HG03095 (cell line): ENCODE data around the gene WDR37.

Experiments used
- ATAC-seq: cut with Tn5 transposase; IDR thresholded peaks from one replicate; pipeline ENCODE4 v1.9.1; 2021; ENCODE audit warnings: moderate library complexity; ENCODE audit not compliant: unreplicated experiment

WDR37 gene

DNA sequence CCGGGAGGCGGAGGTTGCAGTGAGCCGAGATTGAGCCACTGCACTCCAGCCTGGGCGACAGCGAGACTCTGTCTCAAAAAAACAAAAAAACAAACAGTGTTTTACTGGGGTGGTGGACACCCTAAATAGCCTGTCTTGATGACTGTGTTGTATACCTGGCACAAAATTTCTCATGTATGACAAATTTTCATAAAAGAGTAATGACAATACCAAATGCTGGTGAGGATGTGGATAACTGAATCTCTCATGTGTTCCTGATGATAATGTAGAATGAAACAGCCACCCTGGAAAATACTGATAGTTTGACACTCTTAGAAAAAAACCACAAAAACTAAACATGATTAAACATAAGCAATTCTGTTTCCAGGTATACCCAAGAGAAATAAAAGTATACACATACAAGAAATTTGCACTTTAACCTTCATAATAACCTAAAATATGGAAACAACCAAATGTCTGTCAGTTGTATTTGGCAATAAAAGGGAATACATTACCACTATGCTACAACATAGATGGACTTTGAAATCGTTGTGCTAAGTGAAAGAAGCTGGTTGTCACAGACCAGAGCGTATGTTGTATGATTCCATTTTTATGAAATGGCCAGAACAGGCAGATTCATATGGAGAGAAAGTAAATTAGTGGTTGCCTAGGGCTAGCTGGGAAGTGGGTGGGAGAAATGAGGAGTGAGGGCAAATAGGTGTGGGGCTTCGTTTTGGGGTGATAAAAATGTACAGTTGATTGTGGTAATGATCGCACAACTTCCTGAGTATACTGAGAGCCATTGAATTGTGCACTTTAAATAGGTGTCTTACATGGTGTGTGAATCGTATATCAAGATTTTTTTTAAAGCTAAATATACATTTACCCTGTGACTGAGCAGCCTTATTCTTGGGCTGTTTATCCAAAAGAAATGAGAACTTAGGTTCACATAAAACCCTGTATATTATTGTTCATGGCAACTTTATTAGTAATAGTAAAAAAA lies 12.5 kb downstream of the WDR37 start:
- ATAC-seq: no peak

DNA sequence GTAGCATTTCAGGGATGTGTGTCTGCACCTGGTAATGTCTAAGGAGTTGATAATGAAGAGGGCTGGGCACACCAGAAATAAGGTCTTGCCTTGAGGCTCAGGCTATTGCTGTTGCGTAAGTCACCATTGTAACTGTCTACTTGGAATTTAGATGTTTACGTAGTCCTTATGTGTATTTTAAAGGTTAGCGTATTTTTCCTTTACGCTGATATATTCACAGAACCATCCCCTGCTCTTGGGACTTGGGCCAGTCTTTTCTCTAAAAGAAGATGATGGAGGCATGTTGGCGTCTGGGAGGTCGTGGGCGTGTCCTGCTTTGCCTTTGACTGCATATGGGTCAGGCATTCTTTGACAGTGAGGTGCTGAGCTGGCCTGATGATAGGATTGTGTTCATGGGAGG lies 14.7 kb downstream of the WDR37 start:
- no peak for ATAC-seq

DNA sequence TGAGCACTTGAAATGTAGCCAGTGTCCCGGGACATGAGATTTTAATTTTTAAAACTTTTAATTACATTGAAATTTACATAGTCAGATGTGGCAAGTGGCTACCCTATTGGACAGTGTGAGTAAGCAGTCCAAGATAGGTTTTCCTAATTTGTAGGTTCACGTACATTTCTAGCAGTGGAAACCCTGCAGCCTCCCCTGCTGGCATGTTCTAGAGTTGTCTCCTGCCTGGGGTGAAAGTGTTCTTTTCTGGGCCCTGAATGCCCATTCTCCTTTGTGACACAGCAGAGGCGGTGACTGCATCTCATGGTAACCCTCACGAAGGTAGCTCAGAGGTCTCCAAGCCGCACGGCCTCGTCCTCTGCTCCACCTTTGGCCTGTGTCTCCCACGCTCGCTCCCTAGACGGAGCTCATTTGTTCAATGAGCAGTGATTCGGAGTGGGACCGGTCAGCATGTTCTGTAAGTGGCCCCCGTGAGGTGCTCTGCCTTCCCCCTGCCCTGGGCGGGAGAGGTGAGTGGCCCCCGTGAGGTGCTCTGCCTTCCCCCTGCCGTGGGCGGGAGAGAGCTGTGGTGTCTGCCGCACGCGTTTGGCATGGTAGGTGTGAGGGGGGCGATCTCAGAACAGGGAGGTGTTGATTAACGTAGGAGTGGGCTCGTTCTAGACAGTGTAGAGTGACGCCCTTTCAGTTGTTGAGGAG lies 18.0 kb downstream of the WDR37 start:
- no peak for ATAC-seq

DNA sequence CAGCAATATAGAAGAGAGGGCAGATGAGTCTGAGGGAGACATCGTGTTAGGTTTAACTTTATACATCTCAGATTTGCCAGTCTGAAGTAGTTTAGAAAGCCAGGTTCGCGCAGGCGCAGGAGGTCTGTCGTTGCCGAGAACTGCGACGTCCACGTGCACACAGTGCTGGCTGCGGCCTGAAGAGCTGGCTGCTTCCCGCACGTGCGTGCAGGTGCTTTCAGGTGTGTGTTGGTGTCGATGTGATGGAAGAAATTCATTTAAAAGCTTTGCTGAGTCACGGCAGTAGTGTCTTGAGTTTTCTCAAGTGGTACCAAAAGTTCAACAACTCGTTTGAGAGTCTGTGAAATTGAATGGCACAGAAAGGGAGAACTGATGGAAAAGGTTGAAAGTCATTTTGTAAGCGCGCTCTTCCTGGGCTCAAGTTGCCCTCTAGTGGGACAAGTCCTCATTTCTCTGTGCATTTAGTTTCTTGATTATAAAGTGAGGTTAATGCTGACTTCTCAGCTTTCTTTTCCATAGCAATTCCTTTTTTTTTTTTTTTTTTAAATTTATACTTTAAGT lies 18.6 kb downstream of the WDR37 start:
- no peak for ATAC-seq

DNA sequence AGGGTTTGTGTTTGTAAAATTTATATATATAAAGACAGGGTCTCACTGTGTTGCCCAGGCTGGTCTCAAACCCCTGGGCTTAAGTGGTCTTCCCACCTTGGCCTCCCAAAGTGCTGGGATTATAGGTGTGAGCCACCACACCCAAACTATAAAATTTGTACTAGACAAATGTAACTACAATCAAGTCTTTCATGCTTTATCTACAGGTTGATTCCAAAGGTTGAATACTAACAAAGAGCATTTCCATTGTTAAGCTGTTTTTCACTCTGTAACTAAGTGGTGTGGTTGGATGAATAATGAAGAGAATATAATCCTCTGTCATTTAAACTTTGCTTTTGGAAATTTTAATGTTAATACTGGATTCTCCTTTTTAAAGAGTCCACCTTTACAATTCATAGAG lies 22.5 kb downstream of the WDR37 start:
- no peak for ATAC-seq

DNA sequence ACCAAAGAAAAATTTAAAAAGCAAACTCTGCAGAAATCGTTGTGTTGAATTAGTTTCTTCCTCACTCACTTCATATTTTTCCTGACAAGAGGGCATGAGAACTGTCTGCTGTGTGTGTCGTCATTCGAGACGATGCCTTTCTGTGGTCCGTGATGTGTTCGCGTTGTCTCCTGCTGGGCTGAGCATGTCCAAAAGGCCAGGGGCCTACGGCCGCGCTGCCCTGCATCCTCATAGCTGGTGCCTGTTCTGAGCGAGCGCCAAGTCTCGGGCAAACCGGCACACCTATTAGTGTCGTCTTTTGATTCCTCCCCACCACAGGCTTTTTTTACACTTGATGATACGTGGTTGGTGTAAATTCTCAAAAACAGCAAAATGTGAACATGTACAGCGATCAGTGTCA lies 27.4 kb downstream of the WDR37 start:
- ATAC-seq: no peak

DNA sequence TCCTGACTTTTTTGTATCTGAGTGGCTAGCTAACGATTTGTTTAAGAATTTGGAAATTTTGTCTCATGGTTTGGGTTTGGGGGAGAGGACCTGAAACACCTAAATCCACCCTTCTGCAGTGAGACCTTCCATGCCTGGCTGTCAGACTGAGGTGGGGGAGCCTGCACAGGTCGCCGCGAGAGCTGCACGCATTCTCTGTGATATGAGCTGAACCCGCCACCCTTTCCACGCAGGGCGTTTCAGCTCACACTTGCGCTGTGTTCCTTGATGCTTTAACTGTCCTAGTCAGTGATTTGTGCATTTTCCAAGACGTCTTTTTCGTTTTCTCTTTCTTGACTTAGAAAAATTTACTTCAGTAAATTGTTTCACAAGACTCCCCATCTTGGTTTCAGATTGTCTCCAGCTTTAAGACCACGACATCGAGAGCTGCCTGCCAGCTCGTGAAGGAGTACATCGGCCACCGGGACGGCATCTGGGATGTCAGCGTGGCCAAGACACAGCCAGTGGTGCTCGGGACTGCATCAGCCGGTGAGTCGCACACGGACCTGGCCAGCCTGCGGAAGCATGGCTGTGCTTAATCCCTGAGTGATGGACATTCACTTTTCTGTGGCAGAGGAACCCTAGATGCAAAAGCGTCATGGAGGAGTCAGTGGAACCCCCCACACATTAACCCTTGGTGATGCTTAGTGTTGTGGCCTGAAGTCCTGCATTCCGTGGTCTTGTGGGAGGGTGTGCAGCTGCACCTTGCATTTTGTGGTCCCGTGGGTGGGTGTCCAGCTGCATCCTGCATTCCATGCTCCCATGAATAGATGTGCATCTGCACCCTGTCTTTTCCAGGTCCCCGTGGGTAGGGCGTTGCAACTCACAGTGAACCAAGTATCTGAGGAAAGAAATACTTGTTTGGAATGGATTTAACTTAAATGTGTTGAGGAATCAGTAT lies 28.1 kb downstream of the WDR37 start:
- no peak for ATAC-seq

DNA sequence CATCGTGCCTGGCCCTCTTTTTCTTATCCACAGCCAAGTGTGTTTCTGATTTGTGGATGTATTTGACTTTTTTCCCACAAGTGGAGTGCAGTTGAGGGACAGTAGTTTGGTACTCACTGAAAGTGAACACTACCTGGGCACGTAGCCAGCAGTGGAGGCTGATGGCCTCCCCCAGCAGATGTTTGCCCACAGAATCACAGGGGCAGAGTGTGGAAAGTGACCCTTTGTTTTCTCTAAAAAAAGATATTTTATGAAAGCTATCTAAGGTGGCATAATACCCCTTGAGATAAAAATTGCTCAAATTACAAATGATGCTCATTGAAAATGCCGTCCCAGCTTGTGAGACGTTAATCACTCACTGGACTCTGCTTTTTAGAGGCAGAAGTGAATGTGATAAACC lies 29.1 kb downstream of the WDR37 start:
- ATAC-seq: no peak

DNA sequence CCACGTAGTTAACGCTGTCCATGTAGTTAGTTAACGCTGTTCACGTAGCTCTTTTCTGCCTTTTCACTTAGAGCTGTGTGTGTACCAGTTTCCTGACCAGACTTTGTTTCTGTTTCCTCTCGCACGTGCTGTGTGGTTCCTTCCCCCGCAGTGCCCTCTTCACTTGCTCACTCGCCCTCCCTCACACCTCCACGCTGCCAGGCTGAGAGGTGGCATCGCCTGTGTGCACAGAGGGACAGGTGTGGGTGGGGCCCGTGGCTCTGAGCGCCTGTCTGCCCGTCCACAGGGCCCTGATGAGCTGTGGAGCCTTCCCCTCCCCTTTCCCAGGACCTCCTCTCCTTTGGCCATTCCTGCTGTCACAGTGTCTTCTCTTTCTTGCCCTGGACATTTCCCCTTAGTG lies 30.6 kb downstream of the WDR37 start:
- ATAC-seq: no peak

DNA sequence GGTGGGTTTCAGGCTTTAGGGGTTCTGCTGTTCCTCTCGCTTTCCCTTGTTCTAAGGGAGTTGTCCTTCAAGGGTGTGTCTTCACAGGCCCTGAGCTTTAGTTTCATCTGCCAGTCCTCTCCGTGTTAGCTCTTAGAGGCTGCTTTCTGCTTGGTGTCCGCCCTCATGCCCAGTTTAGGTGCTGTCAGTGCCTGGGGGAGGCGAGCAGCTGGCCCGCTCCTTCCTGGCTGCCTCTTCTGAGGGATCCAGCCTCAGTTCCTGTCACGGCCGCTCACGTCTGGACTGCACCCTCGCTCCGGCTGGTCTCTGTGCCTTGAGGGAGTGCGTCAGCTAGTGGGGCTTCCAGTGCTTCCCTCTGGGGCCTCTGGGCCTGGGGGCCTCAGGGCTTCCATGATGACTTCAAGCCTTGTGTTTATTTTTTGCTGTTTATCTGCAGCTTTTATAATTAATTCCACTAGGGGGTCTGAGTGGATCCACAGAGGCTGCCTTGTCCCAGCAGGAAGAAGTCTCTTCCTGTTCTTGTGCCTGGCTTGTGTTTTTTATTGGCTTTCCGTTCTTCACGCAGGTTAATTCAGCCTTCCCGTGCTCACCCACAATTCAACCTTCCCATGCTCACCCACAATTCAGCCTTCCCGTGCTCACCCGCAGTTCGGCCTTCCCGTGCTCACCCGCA lies 33.0 kb downstream of the WDR37 start:
- ATAC-seq: no peak

DNA sequence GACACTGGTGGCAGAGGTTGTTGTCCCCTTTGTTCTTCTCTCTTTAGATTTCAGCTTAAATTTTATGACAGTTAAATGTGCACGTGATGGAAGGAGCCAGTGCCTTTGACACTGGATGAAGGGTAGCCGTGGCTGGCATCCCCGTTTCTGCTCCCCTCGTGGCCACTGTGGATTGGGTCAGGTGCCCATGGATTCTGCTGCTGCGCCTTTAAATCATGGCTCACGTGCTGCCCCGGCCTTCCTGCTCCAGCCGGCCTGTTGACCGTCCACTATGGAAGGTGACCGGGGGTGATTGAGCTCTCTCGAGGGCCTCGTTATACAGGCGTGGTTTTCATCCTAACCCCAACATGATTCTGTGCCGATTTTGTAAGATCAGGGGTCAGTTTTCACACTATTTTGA lies 34.5 kb downstream of the WDR37 start:
- ATAC-seq: no peak

DNA sequence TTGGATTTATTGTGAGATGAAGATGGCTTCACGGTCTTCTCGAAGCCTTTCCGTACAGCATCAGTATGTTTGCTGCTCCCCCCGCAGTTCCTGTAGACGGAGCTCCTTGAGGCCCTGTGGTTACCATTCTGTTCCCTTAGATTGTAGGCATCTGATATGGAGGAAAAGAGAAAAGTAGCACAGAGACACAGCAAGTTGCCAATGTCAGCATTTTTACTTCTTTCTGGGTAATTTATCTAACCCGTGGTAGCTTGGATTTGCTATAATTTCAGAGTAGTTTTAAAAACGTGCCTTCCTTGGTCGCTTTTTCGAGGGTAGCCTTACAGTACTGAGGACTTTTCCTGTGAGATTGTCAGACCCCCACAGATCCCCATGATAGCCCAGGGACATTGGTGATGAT lies 37.5 kb downstream of the WDR37 start:
- no peak for ATAC-seq

DNA sequence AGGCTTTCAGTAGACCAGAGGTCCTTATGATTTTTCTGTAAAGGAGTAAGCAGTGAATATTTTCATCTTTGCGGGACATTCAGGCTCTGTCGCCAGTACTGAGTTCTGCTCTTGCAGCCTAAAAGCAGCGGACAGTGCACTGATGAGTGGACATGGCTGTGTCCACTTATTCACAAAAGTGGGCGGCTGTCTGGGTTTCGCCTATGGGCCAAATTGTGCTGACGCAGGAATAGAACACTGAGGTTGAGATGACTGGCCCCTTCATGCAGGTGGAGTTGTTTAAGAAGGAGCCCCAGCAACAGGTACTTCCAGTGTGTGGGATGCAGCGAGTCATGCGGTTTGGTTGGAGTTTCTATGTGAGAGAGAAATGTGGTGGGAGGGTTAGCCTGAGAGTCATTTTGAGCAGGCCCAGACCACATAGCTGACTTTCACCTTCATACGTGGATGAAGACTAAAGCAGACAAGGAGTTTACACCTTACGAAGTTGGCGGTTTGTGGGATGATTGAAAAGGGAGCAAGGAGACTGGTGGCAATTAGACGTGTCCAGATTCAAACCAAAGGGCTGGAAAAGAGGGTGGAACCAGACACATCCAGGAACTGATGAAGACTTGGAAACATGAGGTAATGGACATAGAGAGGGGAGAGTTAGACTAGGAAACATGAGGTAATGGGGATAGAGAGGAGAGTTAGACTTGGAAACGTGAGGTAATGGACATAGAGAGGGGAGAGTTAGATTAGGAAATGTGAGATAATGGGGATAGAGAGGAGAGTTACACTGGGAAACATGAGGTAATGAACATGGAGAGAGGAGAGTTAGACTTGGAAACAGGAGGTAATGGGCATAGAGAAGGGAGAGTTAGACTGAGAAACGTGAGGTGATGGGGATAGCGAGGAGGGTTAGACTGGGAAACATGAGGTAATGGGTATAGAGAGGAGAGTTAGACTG lies 38.2 kb downstream of the WDR37 start:
- ATAC-seq: peak; percentile 69

DNA sequence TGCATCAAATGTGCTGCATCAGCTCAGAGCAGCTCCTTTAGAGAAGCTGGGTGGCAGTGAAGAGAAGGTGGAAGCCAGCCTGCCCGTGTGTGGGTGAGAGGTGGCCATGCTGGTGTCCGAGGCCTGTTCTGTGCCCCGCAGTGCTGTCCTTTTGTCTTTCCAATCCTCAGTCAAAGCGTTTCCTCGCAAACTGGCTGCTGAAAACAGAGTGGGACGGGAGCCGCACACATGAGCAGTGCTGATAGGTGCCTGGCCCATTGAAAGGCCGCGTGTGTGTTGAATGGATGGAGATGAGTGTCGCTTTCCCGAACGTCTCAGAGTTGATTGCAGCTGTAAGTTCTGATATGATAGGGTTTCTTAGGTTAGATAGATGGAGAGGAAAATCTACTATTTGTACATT lies 39.3 kb downstream of the WDR37 start:
- no peak for ATAC-seq

DNA sequence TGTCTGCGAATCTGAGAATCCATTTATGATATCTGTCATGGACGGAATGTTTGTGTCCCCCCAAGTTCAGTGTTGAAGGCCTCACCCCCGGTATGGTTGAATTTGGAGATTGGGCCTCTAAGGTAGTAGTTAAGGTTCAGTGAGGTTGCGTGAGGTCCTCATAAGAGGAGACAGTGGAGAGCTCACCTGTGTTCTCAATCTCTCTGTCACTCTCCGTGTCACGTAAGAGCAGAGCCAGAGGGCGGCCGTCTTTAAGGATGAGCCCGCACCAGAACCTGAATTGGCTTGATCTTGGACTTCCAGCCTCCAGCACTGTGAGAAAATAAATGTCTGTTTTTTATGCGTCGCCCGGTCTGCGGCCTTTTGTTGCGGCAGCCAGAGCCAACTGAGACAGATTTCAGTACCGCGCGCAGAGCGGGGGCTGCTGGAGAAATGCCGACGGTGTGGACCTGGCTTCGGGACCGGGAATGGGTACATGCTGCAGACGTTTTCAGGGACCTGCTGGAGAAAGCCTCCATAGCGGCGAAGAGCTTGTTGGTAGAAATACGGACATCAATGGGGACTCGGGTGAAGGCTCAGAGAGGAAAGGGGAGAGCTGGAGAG lies 40.2 kb downstream of the WDR37 start:
- ATAC-seq: no peak

DNA sequence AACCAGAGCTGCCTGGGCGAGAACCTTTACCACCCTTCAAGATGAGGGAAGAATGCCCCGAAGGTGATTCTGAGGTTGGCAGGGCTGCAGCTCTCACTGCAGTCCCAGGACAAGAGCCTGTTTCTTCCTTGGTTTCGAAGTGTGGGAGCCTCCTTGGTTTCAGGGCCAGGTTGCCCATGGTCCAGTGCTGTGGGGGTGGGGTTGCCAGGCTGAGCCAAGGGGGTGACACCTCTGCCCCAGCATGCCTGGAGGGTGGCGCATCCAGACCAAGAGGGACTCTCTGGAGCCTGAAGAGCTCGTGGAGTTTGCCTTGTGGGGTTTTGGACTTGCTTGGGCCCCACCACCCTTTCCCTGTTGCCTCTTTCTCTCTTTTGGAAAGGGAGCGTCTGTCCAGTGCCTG lies 41.3 kb downstream of the WDR37 start:
- ATAC-seq: no peak

DNA sequence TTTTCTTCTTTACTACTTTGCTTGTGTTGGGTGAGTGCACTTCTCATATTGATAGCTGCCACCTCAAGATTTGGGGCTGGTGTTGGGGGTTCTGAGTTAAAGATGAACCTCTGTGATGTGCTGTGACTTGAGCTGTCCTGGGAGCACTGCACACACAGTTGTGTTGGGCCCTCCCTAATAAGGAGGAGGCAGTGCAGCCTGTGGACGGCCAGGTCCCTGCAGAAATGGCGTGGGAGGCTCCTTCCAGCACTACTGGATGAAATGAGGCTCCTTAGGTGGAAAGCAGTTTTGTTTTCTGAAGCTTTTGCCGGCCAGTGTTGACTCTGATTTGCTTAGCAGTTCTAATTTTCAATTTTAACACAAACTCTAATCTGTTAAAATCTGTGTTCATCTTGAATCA lies 44.0 kb downstream of the WDR37 start:
- ATAC-seq: no peak

DNA sequence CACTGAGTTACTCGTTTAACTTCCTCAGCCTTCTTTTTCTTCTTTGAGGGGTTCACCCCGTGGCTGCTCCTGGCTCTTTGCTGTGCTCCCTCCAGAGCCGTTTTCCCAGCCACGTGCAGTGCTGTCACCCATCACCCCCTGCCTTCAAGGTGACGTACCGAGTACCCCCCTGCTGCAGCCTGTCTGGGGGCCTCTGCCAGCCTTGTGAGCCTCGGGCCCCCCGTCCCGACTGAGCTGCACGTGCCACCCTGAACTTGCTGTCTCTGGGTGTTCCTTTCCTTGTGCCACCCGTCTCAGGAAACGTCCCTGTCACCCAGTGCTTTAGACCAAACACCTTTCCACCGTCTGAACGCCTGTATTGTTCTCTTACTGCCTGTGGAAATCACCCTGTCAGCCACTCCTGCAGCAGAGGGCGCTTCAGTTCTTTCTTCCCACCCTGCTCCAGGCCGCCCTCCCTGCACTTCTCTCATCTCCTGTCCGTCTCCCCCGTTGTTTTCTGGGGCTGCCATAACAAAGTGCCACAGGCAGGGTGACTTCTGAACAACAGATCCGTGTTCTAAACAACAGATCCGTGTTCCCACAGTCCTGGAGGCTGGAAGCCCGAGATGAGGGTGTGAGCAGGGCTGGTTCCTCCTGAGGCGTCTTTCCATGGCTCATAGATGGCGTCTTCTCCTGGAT lies 44.6 kb downstream of the WDR37 start:
- no peak for ATAC-seq
